Karpas-422 (cell line): ENCODE data around the gene PRKCE. TPM values are rescaled to one million over a fixed set of nuclear protein-coding genes. Genes with fewer than 3 reads are reported as not detected.

Experiments used
- DNase-seq: peaks from one replicate; pipeline ENCODE4 v3.0.0-alpha.2; 2015
- H2AFZ ChIP-seq: fragments of 200-600 bp; sonication (generic); 2 replicates; pipeline ENCODE4 v1.6.1; 2014; ENCODE audit warnings: antibody characterized with exemption, low read length, mixed read lengths
- H3K27ac ChIP-seq: fragments of 200-600 bp; sonication (generic); 2 replicates; pipeline ENCODE4 v1.5.1; 2014; ENCODE audit warnings: mild to moderate bottlenecking, low read length, moderate library complexity
- H3K27me3 ChIP-seq: fragments of 200-600 bp; sonication (generic); 2 replicates; pipeline ENCODE4 v1.6.1; 2014; ENCODE audit warnings: low read length, mixed read lengths
- H3K36me3 ChIP-seq: fragments of 200-600 bp; sonication (generic); 2 replicates; pipeline ENCODE4 v1.6.1; 2014; ENCODE audit warnings: low read length, mixed read lengths; ENCODE audit not compliant: insufficient read depth
- H3K4me1 ChIP-seq: fragments of 200-600 bp; sonication (generic); 2 replicates; pipeline ENCODE4 v1.6.1; 2014; ENCODE audit warnings: mild to moderate bottlenecking, low read length, mixed read lengths
- H3K4me2 ChIP-seq: fragments of 200-600 bp; sonication (generic); 2 replicates; pipeline ENCODE4 v1.6.1; 2014; ENCODE audit warnings: low read length, low read depth, mild to moderate bottlenecking; ENCODE audit not compliant: poor library complexity, severe bottlenecking
- H3K4me3 ChIP-seq: fragments of 200-600 bp; sonication (generic); 2 replicates; pipeline ENCODE4 v1.5.1; 2014; ENCODE audit warnings: mild to moderate bottlenecking, antibody characterized with exemption, low read length, mixed read lengths
- H3K79me2 ChIP-seq: fragments of 200-600 bp; sonication (generic); 2 replicates; pipeline ENCODE4 v1.6.1; 2014; ENCODE audit warnings: mild to moderate bottlenecking, low read length, mixed read lengths
- H3K9ac ChIP-seq: fragments of 200-600 bp; sonication (generic); 2 replicates; pipeline ENCODE4 v1.6.0; 2014; ENCODE audit warnings: low read length
- H3K9me2 ChIP-seq: fragments of 200-600 bp; sonication (generic), shearing (Covaris generic); replicated peaks from 2 replicates; pipeline ENCODE4 v1.6.0; 2014; ENCODE audit warnings: mild to moderate bottlenecking, low read length, moderate library complexity; ENCODE audit not compliant: insufficient read depth
- H3K9me3 ChIP-seq: fragments of 300-700, 200-600 bp; sonication (generic); 2 replicates; pipeline ENCODE4 v1.6.1; 2014; ENCODE audit warnings: low read length, mixed read lengths
- H4K20me1 ChIP-seq: fragments of 200-600 bp; sonication (generic); 2 replicates; pipeline ENCODE4 v1.6.1; 2014; ENCODE audit warnings: mild to moderate bottlenecking, antibody characterized with exemption, low read length, low read depth; ENCODE audit not compliant: insufficient read depth
- total RNA-seq: library from RNA; depleted of rRNA; stranded (reverse); fragments of >200 nt; shearing (Covaris generic); gene quantifications from 2 replicates; pipeline ENCODE4 v1.2.3, GENCODE V29; 2014; ENCODE audit warnings: low replicate concordance

PRKCE gene
- total RNA-seq, 1 experiment from 2014 or later, result 61.8 TPM

- DNase-seq, result no peak
- H3K9me3 ChIP-seq, result no peaks in the 10 kb centered on the region
- H3K4me1 ChIP-seq, result no peaks in the 10 kb centered on the region
- H2AFZ ChIP-seq, result no peak overlapping the region
- no peak overlapping the region for H3K4me2 ChIP-seq
- H3K36me3 ChIP-seq, result no peaks in the 10 kb centered on the region
- no peak overlapping the region for H3K9ac ChIP-seq
- no peaks in the 10 kb centered on the region for H3K9me2 ChIP-seq
- peaks cover 15% of the 10 kb centered on the region; the same call in 1 of the 2 replicates for H3K79me2 ChIP-seq
- H3K27ac ChIP-seq, result no peak overlapping the region
- H3K4me3 ChIP-seq, result no peak overlapping the region
- H4K20me1 ChIP-seq, result no peaks in the 10 kb centered on the region
- H3K27me3 ChIP-seq, result no peaks in the 10 kb centered on the region
These were observed 415.1 kb downstream of the PRKCE start for GRCh38 chr2:46066601-46067000.

- H3K9me3 ChIP-seq, result no peaks in the 10 kb centered on the region
- H3K36me3 ChIP-seq, result no peaks in the 10 kb centered on the region
- peaks cover 15% of the 10 kb centered on the region; the same call in 1 of the 2 replicates for H3K79me2 ChIP-seq
- H3K27me3 ChIP-seq, result no peaks in the 10 kb centered on the region
- no peaks in the 10 kb centered on the region for H4K20me1 ChIP-seq
- DNase-seq, result no peak
- no peak overlapping the region for H3K4me3 ChIP-seq
- no peak overlapping the region for H3K4me2 ChIP-seq
- no peaks in the 10 kb centered on the region for H3K9me2 ChIP-seq
- no peaks in the 10 kb centered on the region for H3K4me1 ChIP-seq
- no peak overlapping the region for H3K9ac ChIP-seq
- H3K27ac ChIP-seq, result no peak overlapping the region
- H2AFZ ChIP-seq, result no peak overlapping the region
These were observed 415.6 kb downstream of the PRKCE start for GRCh38 chr2:46067062-46067461.

DNA sequence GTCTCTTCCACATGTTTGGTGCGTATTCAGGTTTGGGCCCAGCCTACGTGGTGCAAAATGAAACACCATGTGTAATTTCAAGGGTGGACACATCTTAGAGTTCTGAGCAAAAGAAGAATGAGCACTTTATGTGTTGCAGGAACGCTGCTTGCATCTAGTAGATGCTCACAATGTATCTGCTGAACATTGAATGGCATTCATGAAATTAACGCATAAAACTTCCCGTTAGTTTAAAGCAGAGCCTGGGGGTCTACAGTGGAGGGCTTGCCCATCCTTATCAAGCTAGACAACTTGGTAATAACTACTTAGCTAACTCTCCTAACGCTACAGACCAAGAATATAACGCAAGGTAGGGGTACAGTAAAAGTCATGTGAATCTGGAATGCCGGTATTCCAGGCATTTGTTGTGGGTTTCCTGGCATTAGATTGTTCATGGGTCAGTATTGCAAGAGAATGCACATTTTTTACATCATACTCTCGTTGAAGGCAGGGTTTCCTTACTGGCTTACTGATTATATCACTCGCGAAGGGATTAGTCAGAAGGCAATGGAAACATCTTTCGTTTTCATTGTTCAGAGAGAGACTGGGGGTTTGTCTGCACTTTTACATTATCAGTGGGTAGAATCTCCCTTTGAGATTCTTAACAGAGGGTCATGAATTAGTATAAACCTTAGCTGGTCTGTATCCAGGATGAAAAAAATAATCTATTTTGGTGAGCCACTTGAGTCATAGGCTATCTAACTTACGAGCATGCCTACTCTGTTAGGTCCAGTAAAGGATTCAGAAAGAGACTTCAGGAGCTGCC, 416.2 kb downstream of the PRKCE start:
- H3K36me3 ChIP-seq, result no peaks in the 10 kb centered on the region
- no peak overlapping the region for H3K4me2 ChIP-seq
- no peaks in the 10 kb centered on the region for H3K9me2 ChIP-seq
- no peaks in the 10 kb centered on the region for H3K4me1 ChIP-seq
- no peaks in the 10 kb centered on the region for H3K9me3 ChIP-seq
- no peak overlapping the region for H3K9ac ChIP-seq
- no peak overlapping the region for H3K27ac ChIP-seq
- H3K27me3 ChIP-seq, result no peaks in the 10 kb centered on the region
- DNase-seq, result no peak
- H4K20me1 ChIP-seq, result no peaks in the 10 kb centered on the region
- no peak overlapping the region for H3K4me3 ChIP-seq
- H2AFZ ChIP-seq, result no peak overlapping the region
- H3K79me2 ChIP-seq, result peaks cover 15% of the 10 kb centered on the region; the same call in 1 of the 2 replicates

DNA sequence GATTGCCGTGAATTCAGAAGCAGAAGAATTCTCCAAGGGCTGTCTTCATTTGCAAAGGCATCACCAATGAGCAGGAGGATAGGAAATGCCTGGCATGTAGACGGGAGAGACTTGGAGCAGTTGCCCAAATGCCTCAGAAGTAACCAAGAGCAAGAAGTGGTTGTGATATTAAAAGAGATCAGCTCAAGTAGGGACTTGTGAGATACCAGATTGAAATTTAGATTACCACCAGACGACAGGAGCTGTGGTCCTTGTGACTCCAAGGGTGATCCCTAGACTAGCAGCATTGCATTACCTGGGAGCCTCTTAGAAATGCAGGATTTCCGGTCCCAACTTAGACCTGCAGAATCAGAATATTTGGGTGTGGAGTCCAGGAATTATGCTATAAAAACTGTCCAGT, 417.2 kb downstream of the PRKCE start:
- H3K9ac ChIP-seq, result no peak overlapping the region
- no peaks in the 10 kb centered on the region for H3K36me3 ChIP-seq
- H3K79me2 ChIP-seq, result peaks cover 15% of the 10 kb centered on the region; the same call in 1 of the 2 replicates

DNA sequence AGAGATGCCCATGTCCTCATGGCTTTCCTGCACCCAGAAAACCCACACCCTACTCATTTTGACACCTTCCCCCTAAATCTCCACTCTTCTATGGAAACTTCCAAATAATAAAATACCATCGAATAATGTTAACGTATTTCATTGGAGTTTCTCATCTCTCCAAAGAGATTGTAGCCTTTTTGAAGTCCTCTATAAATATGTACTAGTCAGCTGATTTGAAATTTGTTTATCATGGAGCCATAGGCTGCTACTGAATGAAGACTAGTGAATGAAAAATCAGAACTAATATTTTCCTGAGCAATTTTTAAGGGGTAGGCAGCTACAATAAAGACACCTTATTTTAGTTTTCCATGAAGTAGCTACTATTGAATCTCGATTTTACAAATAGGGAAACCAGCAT, 419.6 kb downstream of the PRKCE start:
- Histone ChIP-seq H4K20me1 (no peaks in the 10 kb centered on the region), H3K36me3 (no peaks in the 10 kb centered on the region), H3K9me2 (no peaks in the 10 kb centered on the region), H3K9ac (no peak overlapping the region), H3K27me3 (no peaks in the 10 kb centered on the region), H3K4me2 (no peak overlapping the region), H3K4me3 (no peak overlapping the region), H3K4me1 (no peaks in the 10 kb centered on the region), H3K79me2 (peaks cover 11% of the 10 kb centered on the region; the same call in 1 of the 2 replicates), H3K27ac (no peak overlapping the region), H2AFZ (no peak overlapping the region), H3K9me3 (no peaks in the 10 kb centered on the region)
- DNase-seq, result no peak

More for the DNA sequence above, 417.2 kb downstream of the PRKCE start:
- no peak overlapping the region for H3K4me3 ChIP-seq
- no peaks in the 10 kb centered on the region for H3K27me3 ChIP-seq
- no peaks in the 10 kb centered on the region for H3K9me2 ChIP-seq
- H3K4me1 ChIP-seq, result no peaks in the 10 kb centered on the region
- H3K27ac ChIP-seq, result no peak overlapping the region
- no peak for DNase-seq
- H4K20me1 ChIP-seq, result no peaks in the 10 kb centered on the region
- no peak overlapping the region for H3K4me2 ChIP-seq
- no peaks in the 10 kb centered on the region for H3K9me3 ChIP-seq
- H2AFZ ChIP-seq, result no peak overlapping the region

GRCh38 chr2:46072101-46072820, 420.8 kb downstream of the PRKCE start:
- Histone ChIP-seq H3K27ac (no peak overlapping the region), H3K9me3 (no peaks in the 10 kb centered on the region), H3K36me3 (no peaks in the 10 kb centered on the region), H3K4me3 (no peak overlapping the region), H3K4me1 (no peaks in the 10 kb centered on the region), H3K4me2 (no peak overlapping the region), H3K27me3 (no peaks in the 10 kb centered on the region), H3K9ac (no peak overlapping the region), H3K79me2 (peaks cover 10% of the 10 kb centered on the region; the same call in 1 of the 2 replicates), H4K20me1 (no peaks in the 10 kb centered on the region), H2AFZ (no peak overlapping the region), H3K9me2 (no peaks in the 10 kb centered on the region)
- DNase-seq, result no peak

- Histone ChIP-seq H2AFZ (no peak overlapping the region), H3K4me2 (no peak overlapping the region)
These were observed 422.1 kb downstream of the PRKCE start for GRCh38 chr2:46073540-46074046.

GRCh38 chr2:46074501-46074900, 423.0 kb downstream of the PRKCE start:
- Histone ChIP-seq H3K36me3 (no peaks in the 10 kb centered on the region; the same call in 1 of the 2 replicates), H2AFZ (no peak overlapping the region), H3K9me2 (no peaks in the 10 kb centered on the region), H3K4me1 (no peaks in the 10 kb centered on the region), H3K27ac (no peak overlapping the region), H3K4me2 (no peak overlapping the region), H3K9ac (no peak overlapping the region), H3K27me3 (no peaks in the 10 kb centered on the region), H3K79me2 (peaks cover 5% of the 10 kb centered on the region; the same call in 1 of the 2 replicates), H4K20me1 (no peaks in the 10 kb centered on the region), H3K4me3 (no peak overlapping the region), H3K9me3 (no peaks in the 10 kb centered on the region)
- no peak for DNase-seq

More at GRCh38 chr2:46073540-46074046, 422.1 kb downstream of the PRKCE start:
- H3K27ac ChIP-seq, result no peak overlapping the region
- H3K9me2 ChIP-seq, result no peaks in the 10 kb centered on the region
- H3K9me3 ChIP-seq, result no peaks in the 10 kb centered on the region
- H3K36me3 ChIP-seq, result no peaks in the 10 kb centered on the region; the same call in 1 of the 2 replicates
- no peaks in the 10 kb centered on the region for H3K27me3 ChIP-seq
- no peak overlapping the region for H3K4me3 ChIP-seq
- no peak for DNase-seq
- H3K79me2 ChIP-seq, result peaks cover 5% of the 10 kb centered on the region; the same call in 1 of the 2 replicates
- H4K20me1 ChIP-seq, result no peaks in the 10 kb centered on the region
- H3K4me1 ChIP-seq, result no peaks in the 10 kb centered on the region
- H3K9ac ChIP-seq, result no peak overlapping the region
